NT2/D1 (cell line): ENCODE measurements around the gene RASL10A.

Experiments used
- SUZ12 ChIP-seq: IDR thresholded peaks from 2 replicates; pipeline ENCODE4 v1.6.1; 2011; ENCODE audit not compliant: insufficient read length, insufficient read depth; ENCODE audit errors: extremely low read depth
- YY1 ChIP-seq: IDR thresholded peaks from 2 replicates; pipeline ENCODE4 v1.6.1; 2011; ENCODE audit not compliant: insufficient read length, insufficient read depth

- TF ChIP-seq YY1 (no peak), SUZ12 (no peak)
Observed at GRCh38 chr22:29342577-29343312, 27.2 kb upstream of the RASL10A start.
